Measurements from ENCODE around the gene TMEM45B. TPM values are rescaled to one million over a fixed set of nuclear protein-coding genes. Genes with fewer than 3 reads are reported as not detected.
"Not testable (repeated sequence)": the region's sequence is repeated elsewhere in the genome, so short reads cannot be mapped to it uniquely, and the experiment has no call there.

The TMEM45B gene
- total and polyA plus RNA-seq, 2 of the 13 experiments (the other 11 are each of a cell fraction or from before 2014, with no cell fraction given) = 29.1 to 181 TPM

DNA sequence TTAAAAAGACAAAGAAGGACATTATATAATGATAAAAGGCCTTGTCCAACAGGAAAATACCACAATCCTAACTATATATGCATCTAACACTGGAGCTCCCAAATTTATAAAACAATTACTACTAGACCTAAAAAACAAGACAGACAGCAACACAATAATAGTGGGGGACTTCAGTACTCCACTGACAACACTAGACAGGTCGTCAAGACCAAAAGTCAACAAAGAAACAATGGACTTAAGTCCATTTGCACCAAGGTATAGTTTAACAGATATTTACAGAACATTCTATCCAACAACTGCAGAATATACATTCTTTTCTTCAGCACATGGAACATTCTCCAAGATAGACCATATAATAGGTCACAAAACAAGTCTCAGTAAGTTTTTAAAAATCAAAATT, 15.5 kb upstream of the TMEM45B start:
- H3K9ac ChIP-seq (ENCODE audit: insufficient read depth, low read depth, low read length); H4K20me1 ChIP-seq (ENCODE audit: insufficient read depth, low read length); H3K27me3 ChIP-seq (ENCODE audit: control insufficient read depth in 1 of 2, insufficient read depth in 2 of 2, low read length in 2 of 2); intact Hi-C loops (cut with micrococcal nuclease; ENCODE audit: unreplicated experiment); H3K4me2 ChIP-seq (ENCODE audit: low read depth, low read length); H3K4me3 ChIP-seq (replicated peaks in 1 of 3; ENCODE audit: insufficient read depth in 1 of 3, low read depth in 2 of 3, low read length in 3 of 3); in situ Hi-C loops (cut with HindIII; ENCODE audit: extremely low pct_ligation_motif_present, low pct_unique_long_range_greater_than_20kb); ATAC-seq; CTCF ChIA-PET (ENCODE audit: low intra/inter-chr PET ratio, low total read pairs); FAIRE-seq; BruUV-seq (replicated peaks); DNase-seq (ENCODE audit: low spot score); H3K36me3 ChIP-seq (replicated peaks in 1 of 2; ENCODE audit: control insufficient read depth in 1 of 2, insufficient read depth in 2 of 2, low read length in 2 of 2); H2AFZ ChIP-seq (ENCODE audit: low read length); H3K79me2 ChIP-seq (ENCODE audit: insufficient read depth, low read length); TF ChIP-seq SOX6, FOXP1, FOXA1 (IDR thresholded peaks at IDR 0.05): not testable (repeated sequence)
- H3K4me1 ChIP-seq (ENCODE audit: insufficient read depth, low read length) = peaks cover 65% of the 10 kb centered on the region
- peaks cover 18% of the 10 kb centered on the region for H3K9me3 ChIP-seq (ENCODE audit: low read length)
- H3K27ac ChIP-seq (ENCODE audit: extremely low read length, insufficient read depth, low read length) = peak overlapping the region; percentile 65
- WGBS (ENCODE audit: low lambda C conversion rate) = 3% methylated on average over 1 of the region's 1 CpG
- TF ChIP-seq FOXA3 (CRISPR knock-in tag; IDR thresholded peaks at IDR 0.05) = peak; percentile 64
- TF ChIP-seq SOX13 (IDR thresholded peaks at IDR 0.05) = peak; percentile 70; the same call in 1 of the 2 replicates
- TF ChIP-seq SOX13 (CRISPR knock-in tag; conservative IDR thresholded peaks at IDR 0.05 in 1 of 2, IDR thresholded peaks at IDR 0.05 in 1 of 2) = peak in 1 of 2 experiments; percentile 94; a peak in 2 of 4 replicates
- TF ChIP-seq SOX6 (CRISPR knock-in tag; IDR thresholded peaks at IDR 0.05) = peak; percentile 59
- peak; percentile 70 for TF ChIP-seq FOXP1 (CRISPR knock-in tag; IDR thresholded peaks at IDR 0.05)
- peak; percentile 65 for TF ChIP-seq FOXA1 (CRISPR knock-in tag; IDR thresholded peaks at IDR 0.05)
- TF ChIP-seq SOX5 (CRISPR knock-in tag; IDR thresholded peaks at IDR 0.05; ENCODE audit: borderline replicate concordance) = peak; percentile 82
- peak; percentile 7; the same call in 1 of the 2 replicates for TF ChIP-seq GATAD2A (CRISPR knock-in tag; IDR thresholded peaks at IDR 0.05)
- POLR2A ChIA-PET = interaction anchor here (0.9 to 1.4 kb wide), 2 partner anchors 15 to 28 kb away, joined by 3 to 4 read pairs; partner anchors contain the start of gene TMEM45B

DNA sequence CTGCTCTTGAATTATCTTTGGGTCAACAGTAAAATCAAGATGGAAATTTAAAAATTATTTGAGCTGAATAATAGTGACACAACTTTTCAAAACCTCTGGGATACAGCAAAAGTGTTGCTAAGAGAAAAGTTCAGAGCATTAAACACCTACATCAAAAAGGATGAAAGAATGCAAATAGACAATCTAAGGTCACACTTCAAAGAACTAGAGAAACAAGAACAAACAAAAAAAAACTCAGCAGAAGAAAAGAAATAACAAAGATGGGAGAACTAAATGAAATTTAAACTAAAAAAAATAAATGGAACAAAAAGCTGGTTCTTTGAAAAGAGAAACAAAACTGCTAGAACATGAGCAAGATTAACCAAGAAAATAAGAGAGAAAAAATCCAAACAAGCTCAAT, 15.0 kb upstream of the TMEM45B start:
- in situ Hi-C loops (cut with HindIII; ENCODE audit: extremely low pct_ligation_motif_present, low pct_unique_long_range_greater_than_20kb) (no loop called here), intact Hi-C loops (cut with micrococcal nuclease; ENCODE audit: unreplicated experiment) (no loop called here)
- peak; percentile 44 for DNase-seq (ENCODE audit: low spot score)
- Histone ChIP-seq H3K79me2 (ENCODE audit: insufficient read depth, low read length) (no peaks in the 10 kb centered on the region), H4K20me1 (ENCODE audit: insufficient read depth, low read length) (no peaks in the 10 kb centered on the region), H3K9ac (ENCODE audit: insufficient read depth, low read depth, low read length) (no peak overlapping the region), H3K9me3 (ENCODE audit: low read length) (peaks cover 13% of the 10 kb centered on the region), H3K4me2 (ENCODE audit: low read depth, low read length) (peak overlapping the region; percentile 2; the same call in 1 of the 2 replicates), H3K27me3 (ENCODE audit: control insufficient read depth in 1 of 2, insufficient read depth in 2 of 2, low read length in 2 of 2) (no peaks in the 10 kb centered on the region), H3K4me3 (replicated peaks in 1 of 3; ENCODE audit: insufficient read depth in 1 of 3, low read depth in 2 of 3, low read length in 3 of 3) (0 out of 6 replicates have a peak overlapping the region, but pooled peaks of 1 of the 3 experiments have one; percentile 17), H3K36me3 (replicated peaks in 1 of 2; ENCODE audit: control insufficient read depth in 1 of 2, insufficient read depth in 2 of 2, low read length in 2 of 2) (no peaks in the 10 kb centered on the region), H2AFZ (ENCODE audit: low read length) (no peak overlapping the region), H3K4me1 (ENCODE audit: insufficient read depth, low read length) (peaks cover 65% of the 10 kb centered on the region), H3K27ac (ENCODE audit: extremely low read length, insufficient read depth, low read length) (peak overlapping the region; percentile 65)
- POLR2A ChIA-PET = interaction anchor here (1.4 kb wide), 1 partner anchor 27 kb away, joined by 4 read pairs; no protein-coding TSS in a partner anchor
- CTCF ChIA-PET (ENCODE audit: low intra/inter-chr PET ratio, low total read pairs) = no interaction called here
- peak; percentile 37 for FAIRE-seq
- no TSS peak for BruUV-seq (replicated peaks)
- ATAC-seq = no peak
- TF ChIP-seq ASH2L (IDR thresholded peaks at IDR 0.05; ENCODE audit: insufficient read length, low read depth, low read length) (peak; percentile 25), NR2F6 (IDR thresholded peaks at IDR 0.05) (peak; percentile 83), NR2F6 (CRISPR knock-in tag; IDR thresholded peaks at IDR 0.05) (peak; percentile 25; the same call in 1 of the 2 replicates), ZNF12 (CRISPR knock-in tag; IDR thresholded peaks at IDR 0.05) (no peak), NR2F1 (CRISPR knock-in tag; IDR thresholded peaks at IDR 0.05) (peak in 1 of 2 experiments; percentile 62; a peak in 1 of 4 replicates), ZNF24 (IDR thresholded peaks at IDR 0.05) (no peak)
- TF ChIP-seq, protein P1, sequence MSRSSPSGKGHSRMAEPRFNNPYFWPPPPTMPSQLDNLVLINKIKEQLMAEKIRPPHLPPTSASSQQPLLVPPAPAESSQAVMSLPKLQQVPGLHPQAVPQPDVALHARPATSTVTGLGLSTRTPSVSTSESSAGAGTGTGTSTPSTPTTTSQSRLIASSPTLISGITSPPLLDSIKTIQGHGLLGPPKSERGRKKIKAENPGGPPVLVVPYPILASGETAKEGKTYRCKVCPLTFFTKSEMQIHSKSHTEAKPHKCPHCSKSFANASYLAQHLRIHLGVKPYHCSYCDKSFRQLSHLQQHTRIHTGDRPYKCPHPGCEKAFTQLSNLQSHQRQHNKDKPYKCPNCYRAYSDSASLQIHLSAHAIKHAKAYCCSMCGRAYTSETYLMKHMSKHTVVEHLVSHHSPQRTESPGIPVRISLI (CRISPR knock-in tag; IDR thresholded peaks at IDR 0.05; ENCODE audit: borderline replicate concordance) = peak; percentile 56; the same call in 1 of the 2 replicates
- TF ChIP-seq, protein P2, sequence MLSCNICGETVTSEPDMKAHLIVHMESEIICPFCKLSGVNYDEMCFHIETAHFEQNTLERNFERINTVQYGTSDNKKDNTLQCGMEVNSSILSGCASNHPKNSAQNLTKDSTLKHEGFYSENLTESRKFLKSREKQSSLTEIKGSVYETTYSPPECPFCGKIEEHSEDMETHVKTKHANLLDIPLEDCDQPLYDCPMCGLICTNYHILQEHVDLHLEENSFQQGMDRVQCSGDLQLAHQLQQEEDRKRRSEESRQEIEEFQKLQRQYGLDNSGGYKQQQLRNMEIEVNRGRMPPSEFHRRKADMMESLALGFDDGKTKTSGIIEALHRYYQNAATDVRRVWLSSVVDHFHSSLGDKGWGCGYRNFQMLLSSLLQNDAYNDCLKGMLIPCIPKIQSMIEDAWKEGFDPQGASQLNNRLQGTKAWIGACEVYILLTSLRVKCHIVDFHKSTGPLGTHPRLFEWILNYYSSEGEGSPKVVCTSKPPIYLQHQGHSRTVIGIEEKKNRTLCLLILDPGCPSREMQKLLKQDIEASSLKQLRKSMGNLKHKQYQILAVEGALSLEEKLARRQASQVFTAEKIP (CRISPR knock-in tag; IDR thresholded peaks at IDR 0.05; ENCODE audit: borderline replicate concordance) = no peak
